Measurements from ENCODE around the gene CPLX3. TPM values are rescaled to one million over a fixed set of nuclear protein-coding genes. Genes with fewer than 3 reads are reported as not detected.
A peak's percentile ranks its signal among the peaks of the same experiment; 100 is the strongest.

The CPLX3 gene
- total and polyA plus RNA-seq, 2 donors (not counting 3 experiments of a cell fraction or from before 2014, with no cell fraction given) = not detected

- Histone ChIP-seq H3K4me3 (replicated peaks in 1 of 3; ENCODE audit: insufficient read depth in 1 of 3, low read depth in 1 of 3, low read length in 3 of 3) (no peak overlapping the region), H3K27me3 (ENCODE audit: control insufficient read depth in 2 of 2, insufficient read depth in 2 of 2, low read length in 2 of 2) (no peaks in the 10 kb centered on the region), H3K9me3 (replicated peaks; ENCODE audit: control insufficient read depth, insufficient read depth, low read length) (no peaks in the 10 kb centered on the region), H3K27ac (ENCODE audit: insufficient read depth, low read depth, low read length) (no peak overlapping the region), H2AFZ (ENCODE audit: low read depth, low read length) (no peak overlapping the region), H4K20me1 (replicated peaks; ENCODE audit: control insufficient read depth, extremely low read depth, insufficient read depth, low read length) (no peaks in the 10 kb centered on the region), H3K9ac (replicated peaks; ENCODE audit: extremely low read depth, insufficient read depth, low read length) (no peak overlapping the region), H3K4me1 (ENCODE audit: control insufficient read depth, extremely low read depth, insufficient read depth, low read length) (no peaks in the 10 kb centered on the region), H3K4me2 (ENCODE audit: insufficient read depth, low read length) (no peak overlapping the region), H3K79me2 (ENCODE audit: control insufficient read depth, insufficient read depth, low read length) (peaks cover 4% of the 10 kb centered on the region), H3K9me1 (replicated peaks; ENCODE audit: control insufficient read depth, extremely low read depth, insufficient read depth, low read length) (no peaks in the 10 kb centered on the region), H3K36me3 (ENCODE audit: control insufficient read depth in 2 of 2, extremely low read depth in 1 of 2, insufficient read depth in 2 of 2, low read length in 2 of 2) (peaks cover 3 to 33% of the 10 kb centered on the region in 2 experiments)
- ChIA-PET POLR2A (no interaction called here), CTCF (interaction anchor here (1.3 kb wide), 1 partner anchor 32 kb away, joined by 4 read pairs; no protein-coding TSS in a partner anchor)
- BruUV-seq (replicated peaks) = TSS peak; percentile 56
- no peak for DNase-seq (ENCODE audit: low read depth, low spot score)
- TF ChIP-seq MAX (IDR thresholded peaks at IDR 0.05; ENCODE audit: insufficient read depth, insufficient read length) (no peak), MYC (IDR thresholded peaks at IDR 0.05; ENCODE audit: low read depth, low read length) (no peak), GATA2 (IDR thresholded peaks at IDR 0.05; ENCODE audit: insufficient read depth, insufficient read length, low read depth, low read length) (no peak), JUN (IDR thresholded peaks at IDR 0.05; ENCODE audit: borderline replicate concordance, insufficient read depth, insufficient read length, low read depth) (no peak), POLR2AphosphoS5 (IDR thresholded peaks at IDR 0.05; ENCODE audit: insufficient read depth, low read depth, low read length) (no peak), CTCF (IDR thresholded peaks at IDR 0.05; ENCODE audit: extremely low read depth in 1 of 2, insufficient read depth in 1 of 2, low read depth in 1 of 2, low read length in 2 of 2) (no peak), FOS (IDR thresholded peaks at IDR 0.05; ENCODE audit: borderline replicate concordance, insufficient read depth, low read length) (no peak), EZH2 (IDR thresholded peaks at IDR 0.05; ENCODE audit: borderline replicate concordance, low read depth, low read length, severe bottlenecking) (no peak), POLR2A (IDR thresholded peaks at IDR 0.05; ENCODE audit: low read depth, low read length) (no peak)
- FAIRE-seq = no peak
- intact Hi-C loops (cut with micrococcal nuclease) = no loop called here
- dilution Hi-C loops (cut with MboI; ENCODE audit: extremely low pct_ligation_motif_present, low sequenced_read_pairs) = no loop called here
Observed at GRCh38 chr15:74802290-74802689, 24.1 kb upstream of the CPLX3 start.

Measured in endothelial cell of umbilical vein (primary cell).